ENCODE results near the gene PACSIN3. TPM values are rescaled to one million over a fixed set of nuclear protein-coding genes. Genes with fewer than 3 reads are reported as not detected.

Gene PACSIN3
- total RNA-seq, 4 donors from 2014 or later: 129 to 369 (median 205) TPM

- Histone ChIP-seq H3K27me3 (no peaks in the 10 kb centered on the region), H3K9me3 (no peaks in the 10 kb centered on the region), H3K27ac (peak overlapping the region in 3 of 4 donors; percentile 1 to 41 (median 39)), H3K4me3 (no peak overlapping the region), H3K36me3 (no peaks in the 10 kb centered on the region), H3K4me1 (peaks cover 21 to 23% of the 10 kb centered on the region in 2 donors)
- ATAC-seq: peak; percentile 81
- intact Hi-C loops (cut with DNase I; ENCODE audit: low total_unique reads) (loop anchor here (1.0 to 5.0 kb wide), 2 partner anchors 151 to 264 kb away; no protein-coding TSS in a partner anchor), in situ Hi-C loops (cut with MboI; ENCODE audit: low sequenced_read_pairs in 4 of 4) (loop anchor here (5.0 kb wide), 1 partner anchor 266 kb away; no protein-coding TSS in a partner anchor)
- DNase-seq: peak; percentile 64 to 87
- TF ChIP-seq CTCF (IDR thresholded peaks at IDR 0.05 in 4 of 5, conservative IDR thresholded peaks at IDR 0.05 in 1 of 5) (peak; percentile 92 to 98 (median 94)), POLR2A (IDR thresholded peaks at IDR 0.05) (no peak)
Measured at GRCh38 chr11:47152953-47153950, 33.0 kb downstream of the PACSIN3 start.

GRCh38 chr11:47152126-47152952 lies 33.9 kb downstream of the PACSIN3 start:
- DNase-seq: no peak
- Histone ChIP-seq H3K4me1 (peaks cover 21 to 23% of the 10 kb centered on the region in 2 donors), H3K9me3 (no peaks in the 10 kb centered on the region), H3K4me3 (no peak overlapping the region), H3K36me3 (no peaks in the 10 kb centered on the region), H3K27me3 (no peaks in the 10 kb centered on the region), H3K27ac (no peak overlapping the region)
- TF ChIP-seq CTCF (IDR thresholded peaks at IDR 0.05 in 4 of 5, conservative IDR thresholded peaks at IDR 0.05 in 1 of 5) (no peak), POLR2A (IDR thresholded peaks at IDR 0.05) (no peak)
- intact Hi-C loops (cut with DNase I; ENCODE audit: low total_unique reads) (loop anchor here (5.0 kb wide), 1 partner anchor 150 kb away; no protein-coding TSS in a partner anchor), in situ Hi-C loops (cut with MboI; ENCODE audit: low sequenced_read_pairs in 4 of 4) (loop anchor here (5.0 kb wide), 1 partner anchor 265 kb away; no protein-coding TSS in a partner anchor)
- ATAC-seq: peak in 1 of 2 donors; percentile 0

- Histone ChIP-seq H3K27ac (no peak overlapping the region), H3K4me1 (peaks cover 21 to 23% of the 10 kb centered on the region in 2 donors), H3K9me3 (no peaks in the 10 kb centered on the region), H3K36me3 (no peaks in the 10 kb centered on the region), H3K4me3 (no peak overlapping the region), H3K27me3 (no peaks in the 10 kb centered on the region)
- intact Hi-C loops (cut with DNase I; ENCODE audit: low total_unique reads) (loop anchor here (5.0 kb wide), 1 partner anchor 147 kb away; no protein-coding TSS in a partner anchor), in situ Hi-C loops (cut with MboI; ENCODE audit: low sequenced_read_pairs in 4 of 4) (loop anchor here (5.0 kb wide), 1 partner anchor 262 kb away; no protein-coding TSS in a partner anchor)
- ATAC-seq (no peak), DNase-seq (no peak)
- TF ChIP-seq CTCF (IDR thresholded peaks at IDR 0.05 in 4 of 5, conservative IDR thresholded peaks at IDR 0.05 in 1 of 5): no peak
- TF ChIP-seq POLR2A (IDR thresholded peaks at IDR 0.05): no peak
Measured at GRCh38 chr11:47149782-47150181, 36.5 kb downstream of the PACSIN3 start.

- TF ChIP-seq CTCF (IDR thresholded peaks at IDR 0.05 in 4 of 5, conservative IDR thresholded peaks at IDR 0.05 in 1 of 5): no peak
- TF ChIP-seq POLR2A (IDR thresholded peaks at IDR 0.05): no peak
- Histone ChIP-seq H3K27ac (no peak overlapping the region), H3K36me3 (no peaks in the 10 kb centered on the region), H3K4me1 (peaks cover 21 to 23% of the 10 kb centered on the region in 2 donors), H3K9me3 (no peaks in the 10 kb centered on the region), H3K4me3 (no peak overlapping the region), H3K27me3 (no peaks in the 10 kb centered on the region)
- intact Hi-C loops (cut with DNase I; ENCODE audit: low total_unique reads) (no loop called here), in situ Hi-C loops (cut with MboI; ENCODE audit: low sequenced_read_pairs in 4 of 4) (no loop called here)
- ATAC-seq (peak; percentile 58 to 68), DNase-seq (peak in 1 of 2 donors; percentile 51)
Measured at GRCh38 chr11:47148903-47149531, 37.2 kb downstream of the PACSIN3 start.
